Cardiac muscle cell (in vitro differentiated cells and primary cell): ENCODE results near the gene ARHGEF38. TPM values are rescaled to one million over a fixed set of nuclear protein-coding genes. Genes with fewer than 3 reads are reported as not detected.

ENCODE experiments used
- DNase-seq, 2 donors: peaks; one replicate each; pipeline versions ENCODE4 v3.0.0 to v3.0.0-alpha.2; 2010 to 2017; ENCODE audit warnings: low read depth in 1 of 2, low spot score in 1 of 2
- H3K27ac ChIP-seq: fragments of 200-600 bp; sonication (generic); 2 replicates; pipeline ENCODE4 v1.5.1; 2016
- H3K27me3 ChIP-seq: fragments of 200-600 bp; sonication (generic); 2 replicates; pipeline ENCODE4 v1.6.0; 2016; ENCODE audit warnings: control low read depth
- H3K36me3 ChIP-seq: fragments of 200-600 bp; sonication (generic); 2 replicates; pipeline ENCODE4 v1.5.1; 2016; ENCODE audit warnings: control low read depth
- H3K4me1 ChIP-seq: fragments of 200-600 bp; sonication (generic); 2 replicates; pipeline ENCODE4 v1.8.1; 2017; ENCODE audit warnings: low read depth, mild to moderate bottlenecking, mixed run types
- H3K4me3 ChIP-seq: fragments of 200-600 bp; sonication (generic); 2 replicates; pipeline ENCODE4 v1.5.1; 2016; ENCODE audit warnings: mild to moderate bottlenecking
- H3K9me3 ChIP-seq: fragments of 200-600 bp; sonication (generic); 2 replicates; pipeline ENCODE4 v1.5.1; 2017; ENCODE audit warnings: low read depth, mild to moderate bottlenecking, control low read depth
- CTCF ChIP-seq: IDR thresholded peaks from 2 replicates; pipeline ENCODE4 v1.5.1; 2012; ENCODE audit warnings: low read depth, mild to moderate bottlenecking, low read length
- polyA plus RNA-seq: library from polyadenylated mRNA; unstranded; fragments of >200 nt; fragmentation: Nextera tagmentation; extraction: Ambion mirVana; gene quantifications from 2 replicates; pipeline ENCODE4 v1.2.1, GENCODE V29; 2016
- total RNA-seq: library from RNA; depleted of rRNA; stranded (reverse); fragments of >200 nt; gene quantifications from 2 replicates; pipeline ENCODE4 v1.2.3, GENCODE V29; 2016

The ARHGEF38 gene
- not detected in 2 replicates for total RNA-seq
- polyA plus RNA-seq, result 1.1 and 1.6 TPM in 2 replicates

GRCh38 chr4:105551965-105552746 lies at the start of gene ARHGEF38:
Gene ARHGEF38, plus strand, starts transcription at chr4:105552620. Its CDS starts 146 bp downstream, at chr4:105552766.
- Histone ChIP-seq H3K4me1 (no peaks in the 10 kb centered on the region), H3K4me3 (no peak within 1 kb of the TSS), H3K27ac (no peak within 1 kb of the TSS), H3K9me3 (no peaks in the 10 kb centered on the region), H3K36me3 (no peaks in the 10 kb centered on the region), H3K27me3 (peaks cover 85% of the 10 kb centered on the region)
- peak in 1 of 2 donors; percentile 2 for DNase-seq
- no peak for TF ChIP-seq CTCF

- no peaks in the 10 kb centered on the region for H3K27me3 ChIP-seq
- H3K9me3 ChIP-seq, result no peaks in the 10 kb centered on the region
- no peak for TF ChIP-seq CTCF
- DNase-seq, result no peak
- H3K27ac ChIP-seq, result no peak overlapping the region
- H3K4me3 ChIP-seq, result no peak overlapping the region
- H3K4me1 ChIP-seq, result no peaks in the 10 kb centered on the region
- no peaks in the 10 kb centered on the region for H3K36me3 ChIP-seq
Observed at GRCh38 chr4:105503484-105503883, 48.9 kb upstream of the ARHGEF38 start.

GRCh38 chr4:105504744-105505143 lies 47.7 kb upstream of the ARHGEF38 start:
- peak in 1 of 2 donors; percentile 46 for DNase-seq
- H3K9me3 ChIP-seq, result no peaks in the 10 kb centered on the region
- no peaks in the 10 kb centered on the region for H3K36me3 ChIP-seq
- H3K27me3 ChIP-seq, result no peaks in the 10 kb centered on the region
- no peak overlapping the region for H3K4me3 ChIP-seq
- no peak overlapping the region for H3K27ac ChIP-seq
- no peaks in the 10 kb centered on the region for H3K4me1 ChIP-seq
- no peak for TF ChIP-seq CTCF

GRCh38 chr4:105509291-105509690 lies 43.1 kb upstream of the ARHGEF38 start:
- no peak for TF ChIP-seq CTCF
- Histone ChIP-seq H3K9me3 (no peaks in the 10 kb centered on the region), H3K36me3 (no peaks in the 10 kb centered on the region), H3K4me1 (no peaks in the 10 kb centered on the region), H3K4me3 (no peak overlapping the region), H3K27me3 (no peaks in the 10 kb centered on the region), H3K27ac (no peak overlapping the region)
- DNase-seq, result no peak

- no peak overlapping the region for H3K27ac ChIP-seq
- H3K27me3 ChIP-seq, result no peaks in the 10 kb centered on the region
- H3K4me1 ChIP-seq, result no peaks in the 10 kb centered on the region
- TF ChIP-seq CTCF, result no peak
- no peaks in the 10 kb centered on the region for H3K36me3 ChIP-seq
- H3K4me3 ChIP-seq, result no peak overlapping the region
- H3K9me3 ChIP-seq, result no peaks in the 10 kb centered on the region
- no peak for DNase-seq
Observed at GRCh38 chr4:105509714-105510113, 42.7 kb upstream of the ARHGEF38 start.
